Endothelial cell of umbilical vein (primary cell): ENCODE data around the gene MRNIP. TPM values are rescaled to one million over a fixed set of nuclear protein-coding genes. Genes with fewer than 3 reads are reported as not detected.

Experiments
- BruUV-seq: library from RNA; stranded (reverse); fragments of 400-500 nt; replicated peaks from 2 replicates; lab custom pipeline; 2021; lab: Mats Ljungman, UMichigan
- CTCF ChIA-PET: fragments of 300-600, 350-600 bp; sonication (Branson Sonifier 250); formaldehyde crosslinking; loops from one replicate; lab custom pipeline; 2021; ENCODE audit warnings: antibody characterized with exemption, inconsistent platforms; lab: Charles Lee
- POLR2A ChIA-PET: fragments of 300-600, 350-600 bp; sonication (Branson Sonifier 250); formaldehyde crosslinking; loops from one replicate; lab custom pipeline; 2021; ENCODE audit warnings: antibody characterized with exemption, inconsistent platforms; lab: Charles Lee
- DNase-seq: peaks from one replicate; pipeline ENCODE4 v3.0.0-alpha.2; 2011; ENCODE audit warnings: low read depth, low spot score
- FAIRE-seq: peaks from 2 replicates; lab custom pipeline; 2011; peaks lifted over from hg19 to GRCh38; lab: Jason Lieb, UNC
- H2AFZ ChIP-seq: 2 replicates; pipeline ENCODE4 v1.6.0; 2012; ENCODE audit warnings: low read depth, low read length, control low read depth, inconsistent platforms
- H3K27ac ChIP-seq: 2 replicates; pipeline ENCODE4 v1.5.1; 2011; ENCODE audit warnings: low read depth, mild to moderate bottlenecking, control low read depth, low read length, moderate library complexity; ENCODE audit not compliant: insufficient read depth
- H3K27me3 ChIP-seq, 2 experiments: 2 replicates each; pipeline versions ENCODE4 v1.6.0 to v1.6.1; 2011; ENCODE audit warnings: low read length in 2 of 2, mixed read lengths in 1 of 2; ENCODE audit not compliant: control insufficient read depth in 2 of 2, insufficient read depth in 2 of 2
- H3K36me3 ChIP-seq, 2 experiments: 2 replicates in 1 of 2; 3 replicates in 1 of 2; pipeline ENCODE4 v1.5.1; 2011; ENCODE audit warnings: low read length in 2 of 2, mild to moderate bottlenecking in 1 of 2, moderate library complexity in 1 of 2; ENCODE audit not compliant: control insufficient read depth in 2 of 2, insufficient read depth in 2 of 2; ENCODE audit errors: extremely low read depth in 1 of 2
- H3K4me1 ChIP-seq: 3 replicates; pipeline ENCODE4 v1.5.1; 2011; ENCODE audit warnings: mild to moderate bottlenecking, low read length; ENCODE audit not compliant: control insufficient read depth, insufficient read depth; ENCODE audit errors: extremely low read depth
- H3K4me2 ChIP-seq: 2 replicates; pipeline ENCODE4 v1.6.1; 2011; ENCODE audit warnings: low read length, control low read depth, mixed read lengths; ENCODE audit not compliant: insufficient read depth
- H3K4me3 ChIP-seq, 3 experiments: fragments of 200-600 bp in 1 of 3; sonication (generic), shearing (Covaris generic) in 1 of 3; replicated peaks in 1 of 3; 2 replicates each; pipeline ENCODE4 v1.5.1; 2011 to 2016; ENCODE audit warnings: control low read depth in 3 of 3, low read length in 3 of 3, mild to moderate bottlenecking in 2 of 3, inconsistent platforms in 1 of 3, low read depth in 1 of 3, moderate library complexity in 1 of 3; ENCODE audit not compliant: insufficient read depth in 1 of 3
- H3K79me2 ChIP-seq: 2 replicates; pipeline ENCODE4 v1.6.0; 2012; ENCODE audit warnings: low read length, inconsistent platforms; ENCODE audit not compliant: control insufficient read depth, insufficient read depth
- H3K9ac ChIP-seq: replicated peaks from 2 replicates; pipeline ENCODE3; 2011; ENCODE audit warnings: low read length, control low read depth; ENCODE audit not compliant: insufficient read depth; ENCODE audit errors: extremely low read depth
- H3K9me1 ChIP-seq: replicated peaks from 3 replicates; pipeline ENCODE4 v1.6.0; 2011; ENCODE audit warnings: mild to moderate bottlenecking, low read length; ENCODE audit not compliant: control insufficient read depth, insufficient read depth; ENCODE audit errors: extremely low read depth
- H3K9me3 ChIP-seq: replicated peaks from 2 replicates; pipeline ENCODE4 v1.5.1; 2012; ENCODE audit warnings: low read length, inconsistent platforms; ENCODE audit not compliant: control insufficient read depth, insufficient read depth
- H4K20me1 ChIP-seq: replicated peaks from 2 replicates; pipeline ENCODE3; 2011; ENCODE audit warnings: mild to moderate bottlenecking, low read length; ENCODE audit not compliant: control insufficient read depth, insufficient read depth; ENCODE audit errors: extremely low read depth
- EZH2 ChIP-seq: IDR thresholded peaks from 2 replicates; pipeline ENCODE4 v1.6.1; 2012; ENCODE audit warnings: borderline replicate concordance, low read depth, mild to moderate bottlenecking, moderate library complexity, low read length, inconsistent platforms; ENCODE audit not compliant: severe bottlenecking
- FOS ChIP-seq: IDR thresholded peaks from 2 replicates; pipeline ENCODE4 v1.6.1; 2011; ENCODE audit warnings: mild to moderate bottlenecking, low read length, moderate library complexity, borderline replicate concordance; ENCODE audit not compliant: insufficient read depth
- GATA2 ChIP-seq: IDR thresholded peaks from 2 replicates; pipeline ENCODE4 v1.7.0; 2011; ENCODE audit warnings: low read depth, mild to moderate bottlenecking, moderate library complexity, mixed read lengths, low read length; ENCODE audit not compliant: insufficient read length, insufficient read depth
- JUN ChIP-seq: IDR thresholded peaks from 2 replicates; pipeline ENCODE4 v1.6.1; 2011; ENCODE audit warnings: borderline replicate concordance, low read depth; ENCODE audit not compliant: insufficient read length, insufficient read depth
- MYC ChIP-seq: IDR thresholded peaks from one replicate; pipeline ENCODE4 v1.6.1; 2011; ENCODE audit warnings: mild to moderate bottlenecking, low read depth, low read length
- POLR2A ChIP-seq: IDR thresholded peaks from 2 replicates; pipeline ENCODE4 v1.6.1; 2012; ENCODE audit warnings: low read depth, mild to moderate bottlenecking, control low read depth, low read length
- POLR2AphosphoS5 ChIP-seq: IDR thresholded peaks from 2 replicates; pipeline ENCODE4 v1.6.1; 2012; ENCODE audit warnings: low read depth, mild to moderate bottlenecking, control low read depth, low read length, moderate library complexity; ENCODE audit not compliant: insufficient read depth
- dilution Hi-C: fragments of 300-500 bp; cut with MboI; formaldehyde crosslinking; loops from one replicate; pipeline ENCODE4 v1.15.0; 2019; ENCODE audit warnings: low sequenced_read_pairs; ENCODE audit not compliant: extremely low pct_ligation_motif_present
- intact Hi-C: fragments of 100-400 bp; cut with micrococcal nuclease; formaldehyde crosslinking; loops from one replicate; pipeline ENCODE4 v1.10.0; 2022
- polyA plus RNA-seq, 4 experiments: library from polyadenylated mRNA; depleted of rRNA in 3 of 4; stranded (reverse) in 3 of 4; unstranded in 1 of 4; fragments of >200 nt; gene quantifications; 2 replicates each; pipeline versions ENCODE4 v1.2.1 to v1.2.3, GENCODE V29; 2011 to 2012; ENCODE audit warnings: missing spikeins in 1 of 4
- total RNA-seq: library from RNA; stranded (reverse); gene quantifications from 2 replicates; pipeline ENCODE4 v1.2.3, GENCODE V29; 2021
- TF ChIP-seq, protein P1 (sequence below): IDR thresholded peaks from 2 replicates; pipeline ENCODE4 v1.6.1; 2011; ENCODE audit not compliant: insufficient read depth, insufficient read length
- TF ChIP-seq, protein P2 (sequence below), 2 donors: IDR thresholded peaks; 1 replicate in 1 of 2; 2 replicates in 1 of 2; pipeline ENCODE4 v1.5.1; 2011; ENCODE audit warnings: low read length in 2 of 2, mild to moderate bottlenecking in 2 of 2, moderate library complexity in 2 of 2, control low read depth in 1 of 2, inconsistent platforms in 1 of 2, low read depth in 1 of 2; ENCODE audit not compliant: insufficient read depth in 1 of 2; ENCODE audit errors: extremely low read depth in 1 of 2

MRNIP gene
- total and polyA plus RNA-seq, 2 donors (not counting 3 experiments of a cell fraction or from before 2014, with no cell fraction given), result 17.1 to 19.1 TPM

DNA sequence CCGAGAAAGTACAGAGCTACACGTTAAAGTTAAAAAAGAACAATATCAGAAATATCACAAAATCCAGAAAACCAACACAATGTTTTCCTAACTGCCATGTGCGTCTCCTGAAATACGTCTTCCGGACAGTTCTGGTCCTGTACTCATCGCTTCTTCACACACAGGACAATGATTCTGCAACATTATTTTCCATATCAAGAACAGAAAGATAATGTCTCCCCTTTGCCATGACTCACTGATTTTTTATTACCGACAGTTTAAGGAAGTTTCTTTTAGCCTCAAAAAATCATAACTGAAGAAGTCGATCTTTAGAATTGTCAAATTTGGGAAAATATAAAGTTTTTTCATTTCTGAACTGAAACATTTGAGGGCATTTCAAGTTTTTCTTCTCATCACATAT, 46.5 kb upstream of the MRNIP start:
- Histone ChIP-seq H3K4me1 (peaks cover 29% of the 10 kb centered on the region), H3K27ac (peak overlapping the region; percentile 50), H3K9me1 (no peaks in the 10 kb centered on the region), H4K20me1 (no peaks in the 10 kb centered on the region), H2AFZ (no peak overlapping the region), H3K27me3 (no peaks in the 10 kb centered on the region), H3K9ac (peak overlapping the region; percentile 3), H3K4me2 (peak overlapping the region; percentile 69), H3K79me2 (peaks cover 26% of the 10 kb centered on the region), H3K9me3 (no peaks in the 10 kb centered on the region), H3K36me3 (peaks cover 5 to 16% of the 10 kb centered on the region in 2 experiments), H3K4me3 (peak overlapping the region in 1 of 3 experiments; percentile 32)
- DNase-seq, result peak; percentile 64
- intact Hi-C loops (loop anchor here (1.0 kb wide), 3 partner anchors 35 to 173 kb away; partner anchors contain the start of gene MAML1), dilution Hi-C loops (no loop called here)
- no TSS peak for BruUV-seq
- ChIA-PET POLR2A (no interaction called here), CTCF (interaction anchor here (1.4 to 1.6 kb wide), 2 partner anchors 103 to 186 kb away, joined by 3 to 4 read pairs; no protein-coding TSS in a partner anchor)
- FAIRE-seq, result no peak
- TF ChIP-seq FOS (peak; percentile 14), POLR2AphosphoS5 (no peak)

DNA sequence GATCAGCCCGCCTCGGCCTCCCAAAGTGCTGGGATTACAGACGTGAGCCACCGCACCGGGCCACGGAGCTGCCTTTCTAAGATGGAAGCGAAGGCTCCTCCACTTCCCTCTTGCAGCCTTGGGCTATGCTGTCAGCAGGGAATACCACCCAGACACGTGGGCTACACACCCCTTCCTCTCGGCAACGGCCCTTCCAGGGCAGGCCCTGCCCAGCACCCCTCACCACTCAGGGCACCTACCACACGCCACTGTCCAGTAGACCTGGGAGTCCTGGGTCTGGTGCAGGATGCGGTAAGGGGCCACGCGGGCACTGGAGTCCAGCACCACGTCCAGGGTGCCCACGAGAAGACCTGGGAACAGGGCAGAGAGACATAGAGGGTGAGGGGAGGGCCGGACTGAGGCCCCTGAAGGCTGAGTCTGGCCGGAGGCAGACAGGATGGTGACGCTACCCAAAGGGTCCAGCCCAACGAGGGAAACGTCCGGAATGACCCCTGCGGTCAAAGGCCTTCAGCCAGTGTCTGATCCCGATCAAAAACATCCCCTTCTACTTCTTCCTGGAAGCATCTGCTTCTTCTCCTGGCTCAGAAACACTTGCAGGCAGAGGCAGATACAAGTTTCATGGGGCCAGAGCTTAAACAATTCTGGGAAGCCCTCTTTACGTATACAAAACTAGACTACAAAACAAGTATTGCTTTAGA, 46.0 kb upstream of the MRNIP start:
- intact Hi-C loops, result loop anchor here (1.0 kb wide), 3 partner anchors 34 to 172 kb away; partner anchors contain the start of gene MAML1
- peak overlapping the region; percentile 69 for H3K4me2 ChIP-seq
- no peaks in the 10 kb centered on the region for H3K9me3 ChIP-seq
- no peaks in the 10 kb centered on the region for H3K9me1 ChIP-seq
- H3K9ac ChIP-seq, result peak overlapping the region; percentile 3
- DNase-seq, result peak; percentile 70
- peaks cover 5 to 17% of the 10 kb centered on the region in 2 experiments for H3K36me3 ChIP-seq
- no peak for FAIRE-seq
- peaks cover 29% of the 10 kb centered on the region for H3K4me1 ChIP-seq
- H3K27me3 ChIP-seq, result no peaks in the 10 kb centered on the region
- peak overlapping the region in 1 of 3 experiments; percentile 32 for H3K4me3 ChIP-seq
- peak overlapping the region; percentile 50 for H3K27ac ChIP-seq
- no TSS peak for BruUV-seq
- H4K20me1 ChIP-seq, result no peaks in the 10 kb centered on the region
- dilution Hi-C loops, result no loop called here
- TF ChIP-seq EZH2 (no peak), GATA2 (no peak), POLR2AphosphoS5 (no peak), MYC (no peak), JUN (no peak), FOS (no peak), POLR2A (no peak)
- TF ChIP-seq, protein P1, sequence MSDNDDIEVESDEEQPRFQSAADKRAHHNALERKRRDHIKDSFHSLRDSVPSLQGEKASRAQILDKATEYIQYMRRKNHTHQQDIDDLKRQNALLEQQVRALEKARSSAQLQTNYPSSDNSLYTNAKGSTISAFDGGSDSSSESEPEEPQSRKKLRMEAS, result no peak
- TF ChIP-seq, protein P2, sequence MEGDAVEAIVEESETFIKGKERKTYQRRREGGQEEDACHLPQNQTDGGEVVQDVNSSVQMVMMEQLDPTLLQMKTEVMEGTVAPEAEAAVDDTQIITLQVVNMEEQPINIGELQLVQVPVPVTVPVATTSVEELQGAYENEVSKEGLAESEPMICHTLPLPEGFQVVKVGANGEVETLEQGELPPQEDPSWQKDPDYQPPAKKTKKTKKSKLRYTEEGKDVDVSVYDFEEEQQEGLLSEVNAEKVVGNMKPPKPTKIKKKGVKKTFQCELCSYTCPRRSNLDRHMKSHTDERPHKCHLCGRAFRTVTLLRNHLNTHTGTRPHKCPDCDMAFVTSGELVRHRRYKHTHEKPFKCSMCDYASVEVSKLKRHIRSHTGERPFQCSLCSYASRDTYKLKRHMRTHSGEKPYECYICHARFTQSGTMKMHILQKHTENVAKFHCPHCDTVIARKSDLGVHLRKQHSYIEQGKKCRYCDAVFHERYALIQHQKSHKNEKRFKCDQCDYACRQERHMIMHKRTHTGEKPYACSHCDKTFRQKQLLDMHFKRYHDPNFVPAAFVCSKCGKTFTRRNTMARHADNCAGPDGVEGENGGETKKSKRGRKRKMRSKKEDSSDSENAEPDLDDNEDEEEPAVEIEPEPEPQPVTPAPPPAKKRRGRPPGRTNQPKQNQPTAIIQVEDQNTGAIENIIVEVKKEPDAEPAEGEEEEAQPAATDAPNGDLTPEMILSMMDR (IDR thresholded peaks at IDR 0.05; ENCODE audit: extremely low read depth in 1 of 2, insufficient read depth in 1 of 2, low read depth in 1 of 2, low read length in 2 of 2), result no peak
- ChIA-PET POLR2A (no interaction called here), CTCF (interaction anchor here (1.4 to 1.6 kb wide), 2 partner anchors 103 to 187 kb away, joined by 3 to 4 read pairs; no protein-coding TSS in a partner anchor)
- peaks cover 26% of the 10 kb centered on the region for H3K79me2 ChIP-seq
- H2AFZ ChIP-seq, result no peak overlapping the region
